ENCODE measurements around the gene VCP. TPM values are rescaled to one million over a fixed set of nuclear protein-coding genes. Genes with fewer than 3 reads are reported as not detected.

The VCP gene
- total RNA-seq, 1 donor from 2014 or later = 397 TPM

- H3K36me3 Mint-ChIP-seq (ENCODE audit: low read depth, unreplicated experiment) = peaks cover 22% of the 10 kb centered on the region
- H3K27ac Mint-ChIP-seq (ENCODE audit: unreplicated experiment) = peak overlapping the region; percentile 85
- peak overlapping the region; percentile 94 for H3K4me3 Mint-ChIP-seq (ENCODE audit: unreplicated experiment)
- H3K27me3 Mint-ChIP-seq (ENCODE audit: unreplicated experiment) = peaks cover 19% of the 10 kb centered on the region
- no peak for DNase-seq (ENCODE audit: low spot score)
- no peak for TF ChIP-seq CTCF (IDR thresholded peaks at IDR 0.05; ENCODE audit: unreplicated experiment)
- H3K9me3 Mint-ChIP-seq (ENCODE audit: unreplicated experiment) = no peaks in the 10 kb centered on the region
- H3K4me1 Mint-ChIP-seq (ENCODE audit: unreplicated experiment) = peaks cover 33% of the 10 kb centered on the region
Measured at GRCh38 chr9:35073279-35073612, 821 bp upstream of the VCP start.

- TF ChIP-seq CTCF (IDR thresholded peaks at IDR 0.05; ENCODE audit: unreplicated experiment) = peak; percentile 45
- Mint-ChIP-seq H3K36me3 (ENCODE audit: low read depth, unreplicated experiment) (peaks cover 32% of the 10 kb centered on the region), H3K4me3 (ENCODE audit: unreplicated experiment) (peak overlapping the region; percentile 99), H3K9me3 (ENCODE audit: unreplicated experiment) (no peaks in the 10 kb centered on the region), H3K27me3 (ENCODE audit: unreplicated experiment) (peaks cover 25% of the 10 kb centered on the region), H3K4me1 (ENCODE audit: unreplicated experiment) (peaks cover 37% of the 10 kb centered on the region), H3K27ac (ENCODE audit: unreplicated experiment) (peak overlapping the region; percentile 99)
- peak; percentile 93 for DNase-seq (ENCODE audit: low spot score)
Measured at GRCh38 chr9:35071814-35072460, 488 bp downstream of the VCP start.

GRCh38 chr9:35070823-35071813, 1.3 kb downstream of the VCP start:
- Mint-ChIP-seq H3K36me3 (ENCODE audit: low read depth, unreplicated experiment) (peaks cover 38% of the 10 kb centered on the region), H3K27me3 (ENCODE audit: unreplicated experiment) (peaks cover 28% of the 10 kb centered on the region), H3K4me1 (ENCODE audit: unreplicated experiment) (peaks cover 40% of the 10 kb centered on the region), H3K4me3 (ENCODE audit: unreplicated experiment) (peak overlapping the region; percentile 99), H3K27ac (ENCODE audit: unreplicated experiment) (peak overlapping the region; percentile 99), H3K9me3 (ENCODE audit: unreplicated experiment) (no peaks in the 10 kb centered on the region)
- no peak for DNase-seq (ENCODE audit: low spot score)
- TF ChIP-seq CTCF (IDR thresholded peaks at IDR 0.05; ENCODE audit: unreplicated experiment) = no peak

- TF ChIP-seq CTCF (IDR thresholded peaks at IDR 0.05; ENCODE audit: unreplicated experiment) = no peak
- H3K27me3 Mint-ChIP-seq (ENCODE audit: unreplicated experiment) = peaks cover 26% of the 10 kb centered on the region
- no peaks in the 10 kb centered on the region for H3K9me3 Mint-ChIP-seq (ENCODE audit: unreplicated experiment)
- H3K4me1 Mint-ChIP-seq (ENCODE audit: unreplicated experiment) = peaks cover 40% of the 10 kb centered on the region
- DNase-seq (ENCODE audit: low spot score) = no peak
- H3K36me3 Mint-ChIP-seq (ENCODE audit: low read depth, unreplicated experiment) = peaks cover 50% of the 10 kb centered on the region
- peak overlapping the region; percentile 35 for H3K4me3 Mint-ChIP-seq (ENCODE audit: unreplicated experiment)
- no peak overlapping the region for H3K27ac Mint-ChIP-seq (ENCODE audit: unreplicated experiment)
Measured at GRCh38 chr9:35069020-35069419, 3.4 kb downstream of the VCP start.

- Mint-ChIP-seq H3K9me3 (ENCODE audit: unreplicated experiment) (no peaks in the 10 kb centered on the region), H3K27ac (ENCODE audit: unreplicated experiment) (peak overlapping the region; percentile 73), H3K27me3 (ENCODE audit: unreplicated experiment) (peaks cover 18% of the 10 kb centered on the region), H3K36me3 (ENCODE audit: low read depth, unreplicated experiment) (peaks cover 63% of the 10 kb centered on the region), H3K4me3 (ENCODE audit: unreplicated experiment) (peak overlapping the region; percentile 77), H3K4me1 (ENCODE audit: unreplicated experiment) (peaks cover 38% of the 10 kb centered on the region)
- TF ChIP-seq CTCF (IDR thresholded peaks at IDR 0.05; ENCODE audit: unreplicated experiment) = no peak
- DNase-seq (ENCODE audit: low spot score) = no peak
Measured at GRCh38 chr9:35067056-35067455, 5.4 kb downstream of the VCP start.
